K562 (cell line): ENCODE results near the gene GSX2. TPM values are rescaled to one million over a fixed set of nuclear protein-coding genes. Genes with fewer than 3 reads are reported as not detected.
A peak's percentile ranks its signal among the peaks of the same experiment; 100 is the strongest.

Experiments
- CBFA2T2 ChIP-seq: fragments of 450-650 bp; conservative IDR thresholded peaks from 2 replicates; pipeline ENCODE4 v1.6.1; 2017; ENCODE audit warnings: mild to moderate bottlenecking
- CBFA2T3 ChIP-seq: fragments of 450-650 bp; IDR thresholded peaks from 2 replicates; pipeline ENCODE4 v1.6.1; 2017
- CREM ChIP-seq: IDR thresholded peaks from 2 replicates; pipeline ENCODE4 v1.6.1; 2014; ENCODE audit warnings: antibody characterized with exemption, low read depth
- DACH1 ChIP-seq: fragments of 450-650 bp; IDR thresholded peaks from 2 replicates; pipeline ENCODE4 v1.6.1; 2018; ENCODE audit not compliant: partially characterized antibody
- HCFC1 ChIP-seq: IDR thresholded peaks from 2 replicates; pipeline ENCODE4 v1.6.1; 2012; ENCODE audit warnings: low read depth, low read length, improper control_type of control experiment
- MXI1 ChIP-seq: IDR thresholded peaks from 2 replicates; pipeline ENCODE4 v1.6.1; 2011; ENCODE audit warnings: low read depth, mild to moderate bottlenecking, improper control_type of control experiment, low read length
- NFIC ChIP-seq: fragments of 450-650 bp; IDR thresholded peaks from 2 replicates; pipeline ENCODE4 v1.6.1; 2017; ENCODE audit warnings: mild to moderate bottlenecking, inconsistent platforms
- NR3C1 ChIP-seq: sonication (generic); formaldehyde crosslinking; IDR thresholded peaks from 2 replicates; pipeline ENCODE4 v1.8.1; 2022; ENCODE audit warnings: missing genetic modification reagents
- PHB2 ChIP-seq: fragments of 450-650 bp; IDR thresholded peaks from 2 replicates; pipeline ENCODE4 v1.6.1; 2017; ENCODE audit warnings: low read depth
- RHOXF2B ChIP-seq: fragments of 250-450 bp; sonication (Bioruptor Pico); conservative IDR thresholded peaks from 2 replicates; pipeline ENCODE4 v1.5.1; 2021
- RUNX1 ChIP-seq: sonication (generic); IDR thresholded peaks from 2 replicates; pipeline ENCODE4 v1.6.1; 2016; ENCODE audit warnings: antibody characterized with exemption, low read depth
- SMAD4 ChIP-seq: fragments of 250-450 bp; sonication (Bioruptor Pico); conservative IDR thresholded peaks from 2 replicates; pipeline ENCODE4 v1.8.0; 2021; ENCODE audit warnings: inconsistent platforms, mild to moderate bottlenecking, moderate library complexity
- SMARCE1 ChIP-seq: fragments of 450-650 bp; IDR thresholded peaks from 2 replicates; pipeline ENCODE4 v1.7.1; 2016; ENCODE audit warnings: mild to moderate bottlenecking
- TAL1 ChIP-seq: fragments of 450-650 bp; IDR thresholded peaks from 2 replicates; pipeline ENCODE4 v1.6.1; 2016; ENCODE audit warnings: mild to moderate bottlenecking
- TBL1XR1 ChIP-seq, 2 experiments: IDR thresholded peaks; 2 replicates each; pipeline ENCODE4 v1.6.1; 2012; ENCODE audit warnings: improper control_type of control experiment in 2 of 2, low read length in 2 of 2, mild to moderate bottlenecking in 1 of 2
- TRIM24 ChIP-seq, 2 experiments: fragments of 450-650 bp; IDR thresholded peaks; 2 replicates each; pipeline ENCODE4 v1.6.1; 2016
- ZC3H4 ChIP-seq: sonication (generic); formaldehyde crosslinking; IDR thresholded peaks from 2 replicates; pipeline ENCODE4 v1.9.0; 2021; ENCODE audit warnings: missing genetic modification reagents, borderline replicate concordance
- ZNF133 ChIP-seq: fragments of 250-450 bp; sonication (Bioruptor Pico); IDR thresholded peaks from 2 replicates; pipeline ENCODE4 v1.4.0; 2020; ENCODE audit warnings: mild to moderate bottlenecking
- ZNF146 ChIP-seq: IDR thresholded peaks from one replicate; pipeline ENCODE4 v1.6.1; 2018; ENCODE audit warnings: missing compliant biosample characterization; ENCODE audit not compliant: unreplicated experiment
- ZNF253 ChIP-seq: fragments of 250-450 bp; sonication (Bioruptor Pico); conservative IDR thresholded peaks from 2 replicates; pipeline ENCODE4 v1.6.1; 2021; ENCODE audit warnings: mild to moderate bottlenecking
- polyA plus RNA-seq, 8 experiments: library from polyadenylated mRNA; depleted of rRNA in 4 of 8; stranded (reverse) in 5 of 8; unstranded in 3 of 8; fragments of >200 nt; fragmentation: Nextera tagmentation in 2 of 8; fragmentation: Illumina TruSeq in 1 of 8; extraction: Ambion mirVana in 2 of 8; extraction: Trizol in 1 of 8; gene quantifications; 2 replicates each; pipeline versions ENCODE4 v1.2.1 to v1.2.3, GENCODE V29; 2011 to 2014; ENCODE audit warnings: inconsistent platforms in 1 of 8, missing spikeins in 1 of 8
- total RNA-seq, 7 experiments: library from RNA; depleted of rRNA in 6 of 7; stranded (reverse); fragments of >200 nt in 6 of 7; fragmentation: Illumina TruSeq in 2 of 7; extraction: Trizol in 2 of 7; gene quantifications; 2 replicates each; pipeline versions ENCODE4 v1.2.1 to v1.2.3, GENCODE V29; 2011 to 2021; ENCODE audit warnings: low replicate concordance in 1 of 7
- TF ChIP-seq, protein P1 (sequence below): sonication (generic); formaldehyde crosslinking; IDR thresholded peaks from 2 replicates; pipeline ENCODE4 v1.8.1; 2023; ENCODE audit warnings: missing genetic modification reagents, mild to moderate bottlenecking, borderline replicate concordance
- TF ChIP-seq, protein P2 (sequence below): fragments of 450-650 bp; formaldehyde crosslinking; conservative IDR thresholded peaks from 2 replicates; pipeline ENCODE4 v1.4.0; 2022; ENCODE audit warnings: mild to moderate bottlenecking, missing genetic modification characterization
- TF ChIP-seq, protein P3 (sequence below): fragments of 450-650 bp; IDR thresholded peaks from 2 replicates; pipeline ENCODE4 v1.6.1; 2016; ENCODE audit warnings: antibody characterized with exemption
- TF ChIP-seq, protein P4 (sequence below): sonication (generic); formaldehyde crosslinking; IDR thresholded peaks from 2 replicates; pipeline ENCODE4 v1.8.0; 2022; ENCODE audit warnings: mild to moderate bottlenecking, missing genetic modification reagents

GSX2 gene
- total and polyA plus RNA-seq, 9 of the 15 experiments (the other 6 are each of a cell fraction or from before 2014, with no cell fraction given) = not detected

DNA sequence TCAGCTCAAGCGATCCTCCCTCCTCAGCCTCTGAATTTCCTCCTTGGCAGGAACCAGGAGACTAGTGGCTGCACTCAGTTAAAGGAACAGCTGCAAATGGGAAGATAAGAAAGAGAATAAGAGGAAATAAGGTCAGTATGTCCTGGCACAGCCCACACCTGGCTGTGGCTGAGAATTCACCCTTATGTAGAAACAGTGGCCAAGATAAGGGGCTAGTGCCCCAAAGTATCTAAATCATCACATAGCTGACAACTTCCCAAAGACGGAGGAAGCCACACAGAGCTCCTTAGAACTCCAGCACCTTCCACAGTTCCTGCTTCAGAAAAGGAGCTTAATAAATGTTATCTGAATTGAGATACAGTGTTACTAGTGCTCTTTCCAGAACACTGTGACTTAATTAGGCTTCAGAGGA is 33.2 kb upstream of the GSX2 start (continued):
- TF ChIP-seq, protein P1, sequence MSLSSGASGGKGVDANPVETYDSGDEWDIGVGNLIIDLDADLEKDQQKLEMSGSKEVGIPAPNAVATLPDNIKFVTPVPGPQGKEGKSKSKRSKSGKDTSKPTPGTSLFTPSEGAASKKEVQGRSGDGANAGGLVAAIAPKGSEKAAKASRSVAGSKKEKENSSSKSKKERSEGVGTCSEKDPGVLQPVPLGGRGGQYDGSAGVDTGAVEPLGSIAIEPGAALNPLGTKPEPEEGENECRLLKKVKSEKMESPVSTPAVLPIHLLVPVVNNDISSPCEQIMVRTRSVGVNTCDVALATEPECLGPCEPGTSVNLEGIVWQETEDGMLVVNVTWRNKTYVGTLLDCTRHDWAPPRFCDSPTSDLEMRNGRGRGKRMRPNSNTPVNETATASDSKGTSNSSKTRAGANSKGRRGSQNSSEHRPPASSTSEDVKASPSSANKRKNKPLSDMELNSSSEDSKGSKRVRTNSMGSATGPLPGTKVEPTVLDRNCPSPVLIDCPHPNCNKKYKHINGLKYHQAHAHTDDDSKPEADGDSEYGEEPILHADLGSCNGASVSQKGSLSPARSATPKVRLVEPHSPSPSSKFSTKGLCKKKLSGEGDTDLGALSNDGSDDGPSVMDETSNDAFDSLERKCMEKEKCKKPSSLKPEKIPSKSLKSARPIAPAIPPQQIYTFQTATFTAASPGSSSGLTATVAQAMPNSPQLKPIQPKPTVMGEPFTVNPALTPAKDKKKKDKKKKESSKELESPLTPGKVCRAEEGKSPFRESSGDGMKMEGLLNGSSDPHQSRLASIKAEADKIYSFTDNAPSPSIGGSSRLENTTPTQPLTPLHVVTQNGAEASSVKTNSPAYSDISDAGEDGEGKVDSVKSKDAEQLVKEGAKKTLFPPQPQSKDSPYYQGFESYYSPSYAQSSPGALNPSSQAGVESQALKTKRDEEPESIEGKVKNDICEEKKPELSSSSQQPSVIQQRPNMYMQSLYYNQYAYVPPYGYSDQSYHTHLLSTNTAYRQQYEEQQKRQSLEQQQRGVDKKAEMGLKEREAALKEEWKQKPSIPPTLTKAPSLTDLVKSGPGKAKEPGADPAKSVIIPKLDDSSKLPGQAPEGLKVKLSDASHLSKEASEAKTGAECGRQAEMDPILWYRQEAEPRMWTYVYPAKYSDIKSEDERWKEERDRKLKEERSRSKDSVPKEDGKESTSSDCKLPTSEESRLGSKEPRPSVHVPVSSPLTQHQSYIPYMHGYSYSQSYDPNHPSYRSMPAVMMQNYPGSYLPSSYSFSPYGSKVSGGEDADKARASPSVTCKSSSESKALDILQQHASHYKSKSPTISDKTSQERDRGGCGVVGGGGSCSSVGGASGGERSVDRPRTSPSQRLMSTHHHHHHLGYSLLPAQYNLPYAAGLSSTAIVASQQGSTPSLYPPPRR (CRISPR knock-in tag) = no peak
- peak; percentile 29; the same call in 1 of the 2 replicates for TF ChIP-seq MXI1
- TF ChIP-seq, protein P2, sequence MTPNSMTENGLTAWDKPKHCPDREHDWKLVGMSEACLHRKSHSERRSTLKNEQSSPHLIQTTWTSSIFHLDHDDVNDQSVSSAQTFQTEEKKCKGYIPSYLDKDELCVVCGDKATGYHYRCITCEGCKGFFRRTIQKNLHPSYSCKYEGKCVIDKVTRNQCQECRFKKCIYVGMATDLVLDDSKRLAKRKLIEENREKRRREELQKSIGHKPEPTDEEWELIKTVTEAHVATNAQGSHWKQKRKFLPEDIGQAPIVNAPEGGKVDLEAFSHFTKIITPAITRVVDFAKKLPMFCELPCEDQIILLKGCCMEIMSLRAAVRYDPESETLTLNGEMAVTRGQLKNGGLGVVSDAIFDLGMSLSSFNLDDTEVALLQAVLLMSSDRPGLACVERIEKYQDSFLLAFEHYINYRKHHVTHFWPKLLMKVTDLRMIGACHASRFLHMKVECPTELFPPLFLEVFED (CRISPR knock-in tag) = no peak
- TF ChIP-seq, protein P3, sequence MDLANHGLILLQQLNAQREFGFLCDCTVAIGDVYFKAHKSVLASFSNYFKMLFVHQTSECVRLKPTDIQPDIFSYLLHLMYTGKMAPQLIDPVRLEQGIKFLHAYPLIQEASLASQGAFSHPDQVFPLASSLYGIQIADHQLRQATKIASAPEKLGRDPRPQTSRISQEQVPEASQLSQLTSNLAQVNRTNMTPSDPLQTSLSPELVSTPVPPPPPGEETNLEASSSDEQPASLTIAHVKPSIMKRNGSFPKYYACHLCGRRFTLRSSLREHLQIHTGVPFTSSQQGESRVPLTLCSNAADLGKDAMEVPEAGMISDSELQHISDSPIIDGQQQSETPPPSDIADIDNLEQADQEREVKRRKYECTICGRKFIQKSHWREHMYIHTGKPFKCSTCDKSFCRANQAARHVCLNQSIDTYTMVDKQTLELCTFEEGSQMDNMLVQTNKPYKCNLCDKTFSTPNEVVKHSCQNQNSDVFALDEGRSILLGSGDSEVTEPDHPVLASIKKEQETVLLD = no peak
- peak; percentile 67 for TF ChIP-seq SMARCE1
- no peak for TF ChIP-seq RHOXF2B (CRISPR knock-in tag)
- no peak for TF ChIP-seq NR3C1 (CRISPR knock-in tag)
- TF ChIP-seq TAL1 = peak; percentile 86
- peak; percentile 55 to 57; a peak in 2 of 4 replicates for TF ChIP-seq TRIM24 (IDR thresholded peaks at IDR 0.05)
- peak; percentile 43 for TF ChIP-seq DACH1
- peak; percentile 95 for TF ChIP-seq CBFA2T3
- peak; percentile 35; the same call in 1 of the 2 replicates for TF ChIP-seq CREM
- peak; percentile 82; the same call in 1 of the 2 replicates for TF ChIP-seq SMAD4 (CRISPR knock-in tag)
- TF ChIP-seq, protein P4, sequence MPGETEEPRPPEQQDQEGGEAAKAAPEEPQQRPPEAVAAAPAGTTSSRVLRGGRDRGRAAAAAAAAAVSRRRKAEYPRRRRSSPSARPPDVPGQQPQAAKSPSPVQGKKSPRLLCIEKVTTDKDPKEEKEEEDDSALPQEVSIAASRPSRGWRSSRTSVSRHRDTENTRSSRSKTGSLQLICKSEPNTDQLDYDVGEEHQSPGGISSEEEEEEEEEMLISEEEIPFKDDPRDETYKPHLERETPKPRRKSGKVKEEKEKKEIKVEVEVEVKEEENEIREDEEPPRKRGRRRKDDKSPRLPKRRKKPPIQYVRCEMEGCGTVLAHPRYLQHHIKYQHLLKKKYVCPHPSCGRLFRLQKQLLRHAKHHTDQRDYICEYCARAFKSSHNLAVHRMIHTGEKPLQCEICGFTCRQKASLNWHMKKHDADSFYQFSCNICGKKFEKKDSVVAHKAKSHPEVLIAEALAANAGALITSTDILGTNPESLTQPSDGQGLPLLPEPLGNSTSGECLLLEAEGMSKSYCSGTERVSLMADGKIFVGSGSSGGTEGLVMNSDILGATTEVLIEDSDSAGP = no peak
- TF ChIP-seq RUNX1 = no peak
- no peak for TF ChIP-seq ZNF253
- peak in 1 of 2 experiments; percentile 38; a peak in 1 of 4 replicates for TF ChIP-seq TBL1XR1 (IDR thresholded peaks at IDR 0.05; ENCODE audit: low read length in 2 of 2)
- peak; percentile 78 for TF ChIP-seq NFIC
- TF ChIP-seq CBFA2T2 = peak; percentile 88
- TF ChIP-seq PHB2 = no peak
- TF ChIP-seq ZNF146 (CRISPR knock-in tag) = no peak
- no peak for TF ChIP-seq ZC3H4 (CRISPR knock-in tag)
- no peak for TF ChIP-seq ZNF133 (CRISPR knock-in tag)
- TF ChIP-seq HCFC1 = no peak
